CD4-positive, CD25-positive, alpha-beta regulatory T cell (primary cell): ENCODE data around the gene CHKA. TPM values are rescaled to one million over a fixed set of nuclear protein-coding genes. Genes with fewer than 3 reads are reported as not detected.
A peak's percentile ranks its signal among the peaks of the same experiment; 100 is the strongest.

ENCODE experiments used
- ATAC-seq, 2 donors: fragments of 150-1000 bp; cut with Tn5 transposase; one replicate each; pipeline ENCODE4 v1.10.0; 2021; ENCODE audit warnings: low read depth in 2 of 2, moderate number of reproducible peaks in 2 of 2, moderate library complexity in 1 of 2
- DNase-seq, 3 donors: peaks; one replicate each; pipeline versions ENCODE4 v3.0.0 to v3.0.0-alpha.2; 2012 to 2022; ENCODE audit warnings: mixed read lengths in 1 of 3
- H3K27ac ChIP-seq: one replicate; pipeline ENCODE4 v1.7.0; 2013; ENCODE audit warnings: mild to moderate bottlenecking, low read length; ENCODE audit not compliant: insufficient read depth, poor library complexity, severe bottlenecking
- H3K27me3 ChIP-seq: one replicate; pipeline ENCODE4 v1.7.0; 2013; ENCODE audit warnings: low read length; ENCODE audit not compliant: control insufficient read depth, insufficient read depth
- H3K36me3 ChIP-seq: one replicate; pipeline ENCODE4 v1.7.0; 2013; ENCODE audit warnings: mild to moderate bottlenecking, low read length, moderate library complexity; ENCODE audit not compliant: control insufficient read depth, insufficient read depth
- H3K4me1 ChIP-seq: 2 replicates; pipeline ENCODE4 v1.7.0; 2013; ENCODE audit warnings: mild to moderate bottlenecking, low read length; ENCODE audit not compliant: insufficient read depth, control insufficient read depth, poor library complexity, severe bottlenecking
- H3K4me3 ChIP-seq: one replicate; pipeline ENCODE4 v1.7.0; 2013; ENCODE audit warnings: low read depth, mild to moderate bottlenecking, low read length, moderate library complexity
- H3K9me3 ChIP-seq, 2 experiments: 1 replicate in 1 of 2; 2 replicates in 1 of 2; pipeline ENCODE4 v1.7.0; 2013; ENCODE audit warnings: low read length in 2 of 2, mild to moderate bottlenecking in 1 of 2, moderate library complexity in 1 of 2; ENCODE audit not compliant: control insufficient read depth in 2 of 2
- H3K27ac Mint-ChIP-seq, 3 donors: one replicate each; pipeline ENCODE4 v1.8.0; 2020 to 2022; ENCODE audit warnings: mild to moderate bottlenecking in 3 of 3, mixed read lengths in 3 of 3, moderate library complexity in 2 of 3
- H3K27me3 Mint-ChIP-seq: one replicate; pipeline ENCODE4 v1.8.0; 2022; ENCODE audit warnings: mild to moderate bottlenecking, mixed read lengths
- H3K36me3 Mint-ChIP-seq: one replicate; pipeline ENCODE4 v1.8.0; 2020; ENCODE audit warnings: mixed read lengths
- H3K4me1 Mint-ChIP-seq, 4 donors: one replicate each; pipeline ENCODE4 v1.8.0; 2020 to 2022; ENCODE audit warnings: mixed read lengths in 4 of 4, mild to moderate bottlenecking in 1 of 4
- H3K4me3 Mint-ChIP-seq, 4 donors: one replicate each; pipeline ENCODE4 v1.8.0; 2020 to 2022; ENCODE audit warnings: mild to moderate bottlenecking in 4 of 4, mixed read lengths in 4 of 4, moderate library complexity in 3 of 4
- H3K9me3 Mint-ChIP-seq, 7 donors: one replicate each; pipeline ENCODE4 v1.8.0; 2020 to 2022; ENCODE audit warnings: mixed read lengths in 7 of 7, mild to moderate bottlenecking in 3 of 7, moderate library complexity in 2 of 7
- polyA plus RNA-seq, 4 donors: library from polyadenylated mRNA; unstranded; fragments of 300-500 nt; fragmentation: Illumina TruSeq; gene quantifications; one replicate each; pipeline ENCODE4 v1.2.3, GENCODE V29; 2021
- total RNA-seq: library from RNA; stranded (reverse); gene quantifications from one replicate; pipeline ENCODE4 v1.2.3, GENCODE V29; 2022

The CHKA gene
- total and polyA plus RNA-seq, 5 donors from 2014 or later = 0.76 to 8.1 (median 1.2) TPM

DNA sequence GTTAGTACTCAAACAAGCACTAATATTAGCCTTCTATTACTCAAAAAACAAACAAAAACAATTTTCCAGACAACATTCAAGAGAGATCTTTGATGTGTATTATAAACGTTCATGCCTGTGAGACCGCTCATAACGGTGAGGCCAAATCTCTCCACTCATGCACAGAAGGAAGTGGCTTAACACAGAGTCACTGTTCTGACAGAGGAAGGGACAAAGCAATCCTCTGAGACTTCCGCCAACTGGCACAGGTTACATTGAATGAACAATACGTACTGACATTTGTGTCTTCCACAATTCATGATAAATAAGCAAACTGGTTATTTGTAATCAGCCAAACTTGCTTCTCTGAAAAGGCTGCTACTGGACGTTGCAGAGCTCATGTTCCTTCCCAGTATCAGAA is 30.5 kb downstream of the CHKA start:
- H3K36me3 Mint-ChIP-seq = no peaks in the 10 kb centered on the region
- H3K4me3 Mint-ChIP-seq = no peak overlapping the region
- no peak overlapping the region for H3K27ac Mint-ChIP-seq
- Histone ChIP-seq H3K4me3 (no peak overlapping the region), H3K27ac (no peak overlapping the region), H3K36me3 (no peaks in the 10 kb centered on the region), H3K4me1 (no peaks in the 10 kb centered on the region), H3K9me3 (no peaks in the 10 kb centered on the region), H3K27me3 (no peaks in the 10 kb centered on the region)
- H3K4me1 Mint-ChIP-seq = no peaks in the 10 kb centered on the region
- ATAC-seq (no peak), DNase-seq (peak in 1 of 3 donors; percentile 27)
- H3K9me3 Mint-ChIP-seq = no peaks in the 10 kb centered on the region
- no peaks in the 10 kb centered on the region for H3K27me3 Mint-ChIP-seq

DNA sequence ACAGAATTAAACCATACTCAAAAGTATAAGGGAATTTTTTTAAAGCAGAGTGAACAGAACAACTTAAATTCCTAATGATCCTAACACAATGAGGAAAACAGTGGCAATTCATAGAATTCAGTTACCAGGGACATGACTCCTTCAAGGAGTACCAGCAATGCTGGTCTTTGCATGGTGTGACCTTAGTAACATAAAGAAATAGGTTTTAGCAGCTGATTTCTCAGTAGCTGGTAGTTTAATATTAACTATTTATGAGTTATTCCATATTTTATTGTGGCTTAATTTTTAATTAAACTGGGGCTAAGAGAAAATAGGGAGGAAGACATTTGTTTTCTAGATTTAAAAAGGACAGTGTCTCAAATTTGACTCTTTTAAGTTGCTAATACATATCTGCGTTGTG is 30.9 kb downstream of the CHKA start:
- H3K36me3 Mint-ChIP-seq = no peaks in the 10 kb centered on the region
- Histone ChIP-seq H3K27ac (no peak overlapping the region), H3K4me3 (no peak overlapping the region), H3K36me3 (no peaks in the 10 kb centered on the region), H3K27me3 (no peaks in the 10 kb centered on the region), H3K9me3 (no peaks in the 10 kb centered on the region), H3K4me1 (no peaks in the 10 kb centered on the region)
- no peaks in the 10 kb centered on the region for H3K27me3 Mint-ChIP-seq
- ATAC-seq = no peak
- H3K4me3 Mint-ChIP-seq = no peak overlapping the region
- no peaks in the 10 kb centered on the region for H3K4me1 Mint-ChIP-seq
- no peak for DNase-seq
- no peak overlapping the region for H3K27ac Mint-ChIP-seq
- H3K9me3 Mint-ChIP-seq = no peaks in the 10 kb centered on the region

GRCh38 chr11:68089679-68090078 is 31.5 kb downstream of the CHKA start:
- Mint-ChIP-seq H3K27me3 (no peaks in the 10 kb centered on the region), H3K9me3 (no peaks in the 10 kb centered on the region), H3K4me3 (no peak overlapping the region), H3K36me3 (no peaks in the 10 kb centered on the region), H3K4me1 (no peaks in the 10 kb centered on the region), H3K27ac (no peak overlapping the region)
- Histone ChIP-seq H3K27me3 (no peaks in the 10 kb centered on the region), H3K27ac (no peak overlapping the region), H3K36me3 (no peaks in the 10 kb centered on the region), H3K4me1 (no peaks in the 10 kb centered on the region), H3K9me3 (no peaks in the 10 kb centered on the region), H3K4me3 (no peak overlapping the region)
- DNase-seq = no peak
- ATAC-seq = no peak

GRCh38 chr11:68083517-68083916 is 37.7 kb downstream of the CHKA start:
- H3K27ac ChIP-seq = no peak overlapping the region
- no peak overlapping the region for H3K4me3 ChIP-seq
- DNase-seq (no peak), ATAC-seq (no peak)
- H3K27ac Mint-ChIP-seq = no peak overlapping the region
- H3K9me3 ChIP-seq = no peaks in the 10 kb centered on the region
- H3K4me3 Mint-ChIP-seq = no peak overlapping the region
- H3K27me3 Mint-ChIP-seq = no peaks in the 10 kb centered on the region
- no peaks in the 10 kb centered on the region for H3K27me3 ChIP-seq
- H3K36me3 Mint-ChIP-seq = no peaks in the 10 kb centered on the region
- H3K36me3 ChIP-seq = no peaks in the 10 kb centered on the region
- H3K4me1 Mint-ChIP-seq = no peaks in the 10 kb centered on the region
- H3K4me1 ChIP-seq = no peaks in the 10 kb centered on the region
- no peaks in the 10 kb centered on the region for H3K9me3 Mint-ChIP-seq

- no peaks in the 10 kb centered on the region for H3K4me1 ChIP-seq
- no peaks in the 10 kb centered on the region for H3K4me1 Mint-ChIP-seq
- H3K27ac Mint-ChIP-seq = no peak overlapping the region
- H3K9me3 ChIP-seq = no peaks in the 10 kb centered on the region
- H3K4me3 ChIP-seq = no peak overlapping the region
- H3K36me3 Mint-ChIP-seq = no peaks in the 10 kb centered on the region
- ATAC-seq = no peak
- no peak overlapping the region for H3K27ac ChIP-seq
- H3K27me3 ChIP-seq = no peaks in the 10 kb centered on the region
- no peak overlapping the region for H3K4me3 Mint-ChIP-seq
- H3K36me3 ChIP-seq = no peaks in the 10 kb centered on the region
- no peak for DNase-seq
- no peaks in the 10 kb centered on the region for H3K27me3 Mint-ChIP-seq
- no peaks in the 10 kb centered on the region for H3K9me3 Mint-ChIP-seq
These were observed 38.7 kb downstream of the CHKA start for GRCh38 chr11:68082481-68082880.

DNA sequence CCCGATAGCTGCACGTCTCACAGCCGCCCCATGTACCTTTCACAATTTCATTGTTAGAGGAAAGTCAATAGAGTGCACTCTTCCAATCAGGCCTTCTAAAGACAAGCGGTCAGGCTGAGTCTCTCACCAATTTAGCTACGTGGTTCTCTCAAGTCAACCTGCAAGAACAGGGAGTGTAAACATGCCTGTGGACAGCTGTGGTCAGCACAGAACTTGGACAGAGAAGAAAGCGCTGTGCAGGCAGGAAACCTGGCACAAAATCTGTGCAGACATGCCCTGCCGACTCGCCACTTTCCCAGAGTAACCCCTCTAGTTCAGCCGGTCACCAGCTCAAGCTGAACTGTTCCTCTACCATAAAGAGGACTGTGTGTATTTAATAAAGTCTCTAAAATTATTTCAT is 39.5 kb downstream of the CHKA start:
- ATAC-seq = no peak
- H3K27ac Mint-ChIP-seq = no peak overlapping the region
- Histone ChIP-seq H3K27ac (no peak overlapping the region), H3K4me1 (no peaks in the 10 kb centered on the region), H3K27me3 (no peaks in the 10 kb centered on the region), H3K36me3 (no peaks in the 10 kb centered on the region), H3K9me3 (no peaks in the 10 kb centered on the region), H3K4me3 (no peak overlapping the region)
- H3K4me1 Mint-ChIP-seq = no peaks in the 10 kb centered on the region
- no peaks in the 10 kb centered on the region for H3K9me3 Mint-ChIP-seq
- no peaks in the 10 kb centered on the region for H3K27me3 Mint-ChIP-seq
- DNase-seq = no peak
- H3K4me3 Mint-ChIP-seq = no peak overlapping the region
- H3K36me3 Mint-ChIP-seq = no peaks in the 10 kb centered on the region

- Histone ChIP-seq H3K27ac (no peak overlapping the region), H3K9me3 (no peaks in the 10 kb centered on the region), H3K27me3 (no peaks in the 10 kb centered on the region), H3K4me1 (no peaks in the 10 kb centered on the region), H3K4me3 (no peak overlapping the region), H3K36me3 (no peaks in the 10 kb centered on the region)
- Mint-ChIP-seq H3K9me3 (no peaks in the 10 kb centered on the region), H3K4me1 (no peaks in the 10 kb centered on the region), H3K27ac (no peak overlapping the region), H3K36me3 (no peaks in the 10 kb centered on the region), H3K27me3 (no peaks in the 10 kb centered on the region), H3K4me3 (no peak overlapping the region)
- ATAC-seq (no peak), DNase-seq (no peak)
These were observed 40.3 kb downstream of the CHKA start for GRCh38 chr11:68080860-68081259.

GRCh38 chr11:68077617-68078582 is 43.3 kb downstream of the CHKA start:
- H3K27me3 ChIP-seq = no peaks in the 10 kb centered on the region
- DNase-seq = no peak
- no peaks in the 10 kb centered on the region for H3K27me3 Mint-ChIP-seq
- no peaks in the 10 kb centered on the region for H3K9me3 Mint-ChIP-seq
- no peak overlapping the region for H3K27ac ChIP-seq
- no peaks in the 10 kb centered on the region for H3K4me1 Mint-ChIP-seq
- no peaks in the 10 kb centered on the region for H3K36me3 ChIP-seq
- H3K4me3 ChIP-seq = no peak overlapping the region
- H3K9me3 ChIP-seq = no peaks in the 10 kb centered on the region
- H3K27ac Mint-ChIP-seq = peak overlapping the region; percentile 21 to 47 (median 43)
- ATAC-seq = no peak
- H3K36me3 Mint-ChIP-seq = no peaks in the 10 kb centered on the region
- H3K4me1 ChIP-seq = no peaks in the 10 kb centered on the region
- H3K4me3 Mint-ChIP-seq = no peak overlapping the region
